DMS53 (cell line): Measurements from ENCODE around the gene TMOD4.
A peak's percentile ranks its signal among the peaks of the same experiment; 100 is the strongest.
"Not testable (repeated sequence)": the region's sequence is repeated elsewhere in the genome, so short reads cannot be mapped to it uniquely, and the experiment has no call there.

Source experiments
- DNase-seq: peaks from one replicate; lab custom pipeline; 2025; lab: John Stamatoyannopoulos, UW

TMOD4 gene

DNA sequence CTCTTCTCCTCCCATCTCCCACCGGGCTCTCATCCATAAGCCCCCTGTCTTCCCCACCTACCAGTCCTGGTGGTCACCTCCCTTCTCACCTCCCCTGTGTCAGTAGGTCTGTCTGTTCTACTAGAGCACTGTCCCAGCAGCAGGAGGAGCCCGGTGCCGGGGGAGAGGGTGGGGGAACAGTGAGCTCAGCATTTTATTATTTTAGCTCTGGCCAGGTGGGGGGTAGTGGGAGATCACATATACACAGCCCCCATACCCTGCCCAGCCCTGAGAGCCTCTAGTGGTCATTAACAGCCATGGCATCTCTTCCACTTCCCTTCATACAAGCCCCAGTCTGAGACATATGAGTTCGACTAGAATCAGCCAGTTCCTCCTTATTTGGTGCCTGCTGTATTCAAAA, at the start of gene TMOD4:
Gene TMOD4 (minus strand): TSS at position 119 of the 400 bp plus-strand sequence. CDS start 1,106 bp downstream, outside the sequence.
- peak; percentile 46 for DNase-seq

DNA sequence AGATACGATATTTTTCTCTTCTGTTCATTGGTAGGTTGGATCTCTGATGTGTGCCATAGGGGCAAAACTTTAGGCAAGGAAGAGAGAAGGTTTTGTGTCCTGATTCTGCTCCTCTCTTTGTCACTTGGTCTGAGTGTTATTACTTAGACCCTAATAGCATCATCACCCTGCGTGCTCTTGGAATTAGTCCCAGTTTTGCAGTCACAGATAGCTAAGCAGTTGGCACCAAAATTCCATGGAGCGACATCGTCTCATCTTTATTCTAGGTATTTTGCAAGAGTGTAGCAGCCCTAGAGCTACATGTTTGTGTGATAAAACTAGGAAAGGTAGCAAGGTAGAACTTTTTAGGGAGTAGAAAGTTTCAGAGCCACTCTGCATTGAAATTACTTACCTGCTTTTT, 46.3 kb upstream of the TMOD4 start:
- DNase-seq, result no peak

DNA sequence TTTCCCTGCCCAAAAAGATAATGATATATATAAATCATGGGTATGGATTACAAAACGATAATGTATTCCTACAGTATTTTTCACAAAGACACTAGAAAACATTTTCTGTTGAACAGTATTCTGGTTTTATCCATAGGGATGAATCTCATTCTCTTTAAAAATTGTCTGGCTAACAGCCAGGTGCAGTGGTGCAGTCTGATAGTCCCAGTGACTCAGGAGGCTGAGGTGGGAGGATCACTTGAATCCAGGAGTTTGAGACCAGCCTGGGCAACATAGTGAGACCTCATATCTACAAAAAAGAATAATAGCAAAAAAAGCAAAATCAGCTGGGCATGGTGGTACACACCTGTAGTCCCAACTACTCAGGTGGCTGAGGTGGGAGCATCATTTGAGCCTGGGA, 45.8 kb upstream of the TMOD4 start:
- DNase-seq, result no peak

DNA sequence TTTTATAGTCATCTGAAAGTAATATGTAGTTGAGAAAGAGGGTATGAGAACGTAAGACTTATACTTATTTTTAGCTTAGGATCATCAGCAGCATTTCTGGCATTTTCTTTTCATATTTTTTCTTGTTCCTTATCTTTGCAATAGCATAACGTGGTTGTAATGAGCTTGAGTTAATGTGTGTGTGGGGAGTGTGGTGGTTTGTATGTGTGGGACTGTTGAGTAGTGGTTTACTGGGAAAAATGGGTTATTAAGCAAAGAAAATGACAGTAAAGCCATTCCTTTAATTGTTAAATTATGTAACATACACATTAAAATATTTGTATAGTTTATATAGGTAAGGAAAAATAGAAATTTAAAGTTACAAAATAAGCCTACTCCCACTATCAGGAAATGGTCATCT, 37.8 kb upstream of the TMOD4 start:
- DNase-seq, result no peak

DNA sequence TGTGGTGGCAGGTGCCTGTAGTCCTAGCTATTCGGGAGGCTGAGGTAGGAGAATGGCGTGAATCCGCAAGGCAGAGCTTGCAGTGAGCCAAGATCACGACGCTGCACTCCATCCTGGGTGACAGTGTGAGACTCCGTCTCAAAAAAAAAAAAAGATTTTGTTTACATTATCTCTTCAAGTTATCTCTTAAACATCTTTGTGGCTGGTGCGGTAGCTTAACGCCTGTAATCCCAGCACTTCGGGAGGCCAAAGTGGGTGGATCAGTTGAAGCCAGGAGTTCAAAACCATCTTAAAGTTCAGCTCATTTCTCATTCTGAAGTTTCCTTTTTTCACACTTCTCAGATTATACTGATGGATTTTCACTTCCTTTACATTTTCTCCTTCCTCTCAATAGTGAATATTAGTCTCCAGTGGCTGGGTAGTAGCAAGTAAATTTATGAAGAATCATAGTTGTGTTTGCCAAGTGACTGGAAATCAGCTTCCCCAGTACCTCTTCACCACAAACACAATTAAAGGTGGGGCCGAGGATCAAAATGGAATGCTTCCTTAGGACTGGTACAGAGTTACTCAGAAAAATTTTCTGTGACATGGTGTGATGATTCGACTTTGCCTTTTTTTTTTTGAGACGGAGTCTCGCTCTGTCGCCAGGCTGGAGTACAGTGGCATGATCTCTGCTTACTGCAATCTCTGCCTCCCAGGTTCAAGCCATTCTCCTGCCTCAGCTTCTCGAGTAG, 36.4 kb upstream of the TMOD4 start:
- no peak for DNase-seq

DNA sequence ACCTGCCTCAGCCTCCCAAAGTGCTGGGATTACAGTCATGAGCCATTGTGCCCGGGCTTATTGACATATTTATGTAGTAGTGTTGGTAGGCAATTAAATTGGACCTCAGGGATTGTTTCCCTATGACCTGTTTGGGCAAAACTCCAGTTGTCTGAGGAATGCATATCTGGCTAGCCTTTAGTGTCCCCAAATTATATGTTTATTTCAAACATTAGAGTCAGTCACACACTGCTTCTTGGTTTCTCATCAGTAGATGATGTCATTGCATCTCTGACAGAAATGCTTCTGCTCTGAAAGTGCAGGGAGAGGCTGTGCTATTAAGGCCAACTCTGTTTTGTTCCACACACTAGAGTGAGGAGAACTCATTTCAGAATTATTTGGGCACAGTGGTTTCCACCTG, 35.0 kb upstream of the TMOD4 start:
- no peak for DNase-seq

DNA sequence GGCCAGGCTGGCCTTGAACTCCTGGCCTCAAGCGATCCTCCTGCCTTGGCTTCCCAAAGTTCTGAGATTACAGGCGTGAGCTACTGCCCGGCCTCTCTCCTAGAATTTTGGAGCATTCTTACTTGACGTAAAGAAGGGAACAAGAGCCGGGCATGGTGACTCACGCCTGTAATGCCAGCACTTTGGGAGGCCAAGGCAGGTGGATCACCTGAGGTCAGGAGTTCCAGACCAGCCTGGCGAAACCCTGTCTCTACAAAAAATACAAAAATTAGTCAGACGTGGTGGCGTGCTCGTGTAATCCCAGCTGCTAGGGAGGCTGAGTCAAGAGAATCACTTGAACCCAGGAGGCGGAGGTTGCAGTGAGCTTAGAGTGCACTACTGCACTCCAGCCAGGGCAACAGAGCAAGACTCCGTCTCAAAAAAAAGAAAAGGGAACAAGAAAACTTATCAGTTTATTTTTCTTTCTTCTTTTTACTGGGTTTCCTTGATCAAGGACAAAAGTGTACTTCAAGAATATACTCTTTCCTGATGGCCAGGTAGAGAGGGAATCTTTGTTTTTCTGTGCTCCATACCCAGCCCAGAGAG, 29.7 kb upstream of the TMOD4 start:
- not testable (repeated sequence) for DNase-seq

DNA sequence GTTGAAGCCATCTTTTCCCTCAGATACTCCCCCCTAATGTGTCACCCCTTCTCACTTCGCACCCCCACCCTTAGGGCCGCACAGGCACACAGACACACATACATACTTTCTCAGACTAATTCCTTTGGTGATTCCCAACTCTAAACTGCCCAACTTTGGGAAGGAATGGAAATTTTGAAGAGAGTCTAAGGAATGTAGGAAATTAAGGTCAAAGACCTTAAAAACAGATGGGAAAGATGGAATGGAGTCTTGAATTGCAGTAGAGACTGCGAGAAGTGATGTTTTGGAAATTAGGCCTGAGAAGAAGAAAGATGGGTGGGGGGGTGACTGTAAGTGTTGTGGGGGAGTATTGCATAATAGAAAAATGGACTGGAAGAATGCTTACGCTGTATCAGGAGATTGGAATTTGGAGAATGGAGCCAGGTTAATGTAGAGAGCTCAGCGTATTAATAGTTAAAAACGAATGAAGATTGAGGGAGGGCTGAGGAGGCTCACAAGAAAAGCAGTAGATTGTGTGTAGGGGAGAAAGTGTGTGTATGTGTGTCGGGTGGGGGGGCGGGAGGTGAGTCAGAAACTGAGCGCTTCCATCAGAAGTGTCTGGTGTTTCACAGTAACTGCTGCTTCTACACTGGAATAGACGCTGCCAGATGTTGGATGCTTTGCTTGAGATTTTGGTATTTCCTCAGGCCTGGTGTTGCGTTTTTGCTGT, 24.2 kb upstream of the TMOD4 start:
- DNase-seq, result no peak

DNA sequence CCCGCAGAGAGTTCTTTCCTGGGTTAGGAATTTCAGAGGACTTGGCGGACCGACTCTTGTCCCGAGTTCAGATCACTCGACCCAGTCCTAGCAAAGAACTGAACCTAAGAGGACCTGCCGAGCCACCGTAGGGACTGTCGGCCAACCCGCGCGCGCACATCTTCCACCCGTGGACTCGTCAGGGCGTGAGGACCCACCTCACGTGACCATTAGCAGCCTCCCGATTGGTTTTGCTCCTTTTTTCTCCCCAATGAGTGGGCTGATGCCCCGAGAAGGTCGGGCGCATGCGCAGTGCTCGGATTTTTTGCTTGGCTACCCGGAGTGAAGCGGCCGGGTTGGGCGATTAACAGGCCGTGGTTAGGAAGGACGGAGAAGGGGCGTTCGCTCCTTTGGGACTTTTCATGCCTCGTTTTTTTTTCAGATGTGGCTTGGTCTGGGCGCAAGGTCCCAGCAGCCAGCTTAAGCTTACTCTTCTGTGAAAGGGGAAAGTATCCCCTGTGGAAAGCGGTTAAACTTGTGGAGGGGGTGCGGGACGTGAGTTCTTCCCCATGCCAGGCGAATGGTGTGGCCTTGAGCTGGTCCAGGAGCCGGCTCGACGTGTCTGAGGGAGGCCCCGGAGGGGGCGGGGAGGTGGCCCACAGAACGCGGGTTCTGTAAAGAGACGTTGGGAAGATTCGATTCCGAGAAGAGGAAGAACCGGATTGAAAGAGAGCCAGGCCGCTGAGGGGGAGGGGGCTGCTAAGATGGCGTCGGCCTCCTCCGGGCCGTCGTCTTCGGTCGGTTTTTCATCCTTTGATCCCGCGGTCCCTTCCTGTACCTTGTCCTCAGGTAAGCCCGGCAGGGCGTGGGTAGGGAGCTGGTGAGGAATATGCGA, 22.7 kb upstream of the TMOD4 start, which contains the start of gene PIP5K1A:
Gene PIP5K1A (plus strand): TSS at position 299 of the 874 bp plus-strand sequence. CDS start 445 bp downstream, at position 744.
- DNase-seq, result peak; percentile 99

DNA sequence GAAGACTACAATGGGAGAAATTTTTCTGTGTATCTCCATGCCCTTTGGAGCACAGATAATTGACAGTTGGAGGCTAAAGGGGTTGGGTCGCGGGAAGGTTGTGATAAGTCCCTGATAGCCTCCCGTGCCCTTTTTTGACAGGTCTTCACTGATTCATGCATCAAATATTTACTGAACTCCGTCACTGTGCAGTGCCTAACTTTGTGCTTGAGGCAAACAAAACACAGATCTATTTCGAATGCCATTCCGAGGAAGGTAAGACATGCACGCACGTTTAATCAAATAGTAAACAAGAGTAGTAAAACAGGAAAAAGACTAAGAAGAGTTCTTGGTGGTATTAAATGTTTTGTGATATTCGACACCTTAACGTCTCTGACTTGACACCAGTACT, 22.1 kb upstream of the TMOD4 start:
- DNase-seq, result peak; percentile 89

DNA sequence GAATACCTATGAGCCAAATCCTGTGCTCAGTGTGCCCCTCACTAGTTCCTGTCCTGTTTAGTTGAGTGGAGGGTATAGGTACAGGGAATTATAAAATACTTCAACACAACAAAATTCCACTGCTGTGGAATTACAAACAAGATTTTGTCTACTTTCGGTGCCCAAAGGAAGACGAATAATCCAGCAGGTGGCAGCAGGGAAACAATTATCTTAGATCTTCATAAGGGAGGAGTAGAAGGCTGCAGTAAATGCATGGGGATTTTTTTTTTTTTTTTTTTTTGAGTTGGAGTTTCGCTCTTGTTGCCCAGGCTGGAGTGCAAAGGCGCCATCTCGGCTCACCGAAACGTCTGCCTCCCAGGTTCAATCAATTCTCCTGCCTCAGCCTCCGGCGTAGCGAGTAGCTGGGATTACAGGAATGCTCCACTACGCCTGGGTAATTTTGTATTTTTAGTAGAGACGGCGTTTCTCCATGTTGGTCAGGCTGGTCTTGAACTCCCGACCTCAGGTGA, 20.6 kb upstream of the TMOD4 start:
- peak; percentile 95 for DNase-seq

DNA sequence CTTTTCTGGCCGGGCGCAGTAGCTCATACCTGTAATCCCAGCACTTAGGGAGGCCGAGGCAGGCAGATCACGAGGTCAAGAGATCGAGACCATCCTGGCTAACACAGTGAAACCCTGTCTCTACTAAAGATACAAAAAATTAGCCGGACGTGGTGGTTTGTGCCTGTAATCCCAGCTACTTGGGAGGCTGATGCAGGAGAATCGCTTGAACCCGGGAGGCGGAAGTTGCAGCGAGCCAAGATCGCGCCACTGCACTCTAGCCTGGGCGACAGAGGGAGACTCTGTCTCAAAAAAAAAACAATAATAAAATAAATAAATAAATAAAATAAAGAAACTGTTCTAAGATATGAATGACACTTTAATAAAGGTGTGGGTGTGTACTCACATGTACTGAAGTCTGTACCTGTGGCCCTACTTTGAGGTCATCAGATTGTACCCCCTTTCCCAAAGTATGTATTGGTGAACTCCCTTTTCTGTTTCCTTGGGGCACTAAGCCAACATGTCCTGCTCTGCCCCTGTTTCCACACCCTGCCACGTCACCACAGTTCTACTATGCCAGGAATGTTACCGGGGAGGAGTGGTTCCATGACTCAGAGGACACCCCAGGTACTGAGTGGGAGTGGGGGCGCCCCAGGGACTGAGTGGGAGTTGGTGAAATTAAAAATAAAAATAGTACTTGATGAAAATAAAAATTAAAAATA, 19.3 kb upstream of the TMOD4 start:
- DNase-seq, result peak; percentile 33

DNA sequence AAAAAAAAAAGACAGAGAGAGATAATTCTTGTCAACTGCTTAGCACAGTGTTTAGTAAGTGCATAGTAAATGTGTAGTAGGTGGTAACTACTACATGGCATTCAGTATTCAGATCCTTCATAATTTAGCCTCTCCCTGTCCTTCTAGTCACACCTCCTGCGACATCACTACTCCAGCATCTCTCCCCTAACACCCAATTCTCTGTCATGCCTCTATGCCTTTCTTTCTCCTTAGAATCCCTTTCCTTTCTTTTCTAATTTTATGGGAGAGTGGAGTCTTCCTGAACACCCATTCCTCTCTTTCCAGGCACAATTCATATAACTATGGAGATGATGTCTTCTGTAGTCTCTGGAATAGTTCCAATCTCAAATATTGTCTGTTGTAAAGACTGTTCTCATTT, 18.1 kb upstream of the TMOD4 start:
- DNase-seq, result peak; percentile 20

DNA sequence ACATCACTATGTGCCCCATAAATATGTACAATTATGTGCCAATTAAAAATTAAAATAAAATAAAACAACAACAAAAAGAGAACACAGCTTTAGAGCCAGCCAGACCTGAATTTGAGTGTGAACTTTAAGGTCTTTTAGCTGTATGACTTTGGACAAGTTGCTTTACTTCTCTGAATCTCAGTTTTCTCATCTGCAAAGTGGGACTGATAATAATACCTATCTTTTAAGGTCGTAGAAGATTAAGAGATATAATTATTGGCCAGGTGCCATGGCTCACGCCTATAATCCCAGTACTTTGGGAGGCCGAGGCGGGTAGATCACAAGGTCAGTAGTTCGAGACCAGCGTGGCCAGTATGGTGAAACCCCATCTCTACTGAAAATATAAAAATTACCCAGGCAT, 17.5 kb upstream of the TMOD4 start:
- no peak for DNase-seq

DNA sequence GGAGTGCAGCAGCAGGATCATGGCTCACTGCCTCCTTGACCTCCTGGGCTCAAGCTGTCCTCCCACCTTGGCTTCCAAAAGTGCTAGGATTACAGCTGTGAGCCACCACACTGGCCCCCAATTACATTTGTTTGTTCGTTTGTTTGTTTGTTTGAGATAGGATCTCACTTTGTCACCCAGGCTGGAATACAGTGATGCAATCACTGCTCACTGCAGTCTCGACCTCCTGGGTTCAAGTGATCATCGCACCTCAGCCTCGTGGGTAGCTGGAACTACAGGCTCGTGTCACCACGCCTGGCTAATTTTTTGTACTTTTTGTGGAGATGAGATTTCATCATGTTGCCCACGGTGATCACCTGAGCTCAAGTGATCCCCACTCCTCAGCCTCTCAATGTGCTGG, 16.3 kb upstream of the TMOD4 start:
- DNase-seq, result no peak

DNA sequence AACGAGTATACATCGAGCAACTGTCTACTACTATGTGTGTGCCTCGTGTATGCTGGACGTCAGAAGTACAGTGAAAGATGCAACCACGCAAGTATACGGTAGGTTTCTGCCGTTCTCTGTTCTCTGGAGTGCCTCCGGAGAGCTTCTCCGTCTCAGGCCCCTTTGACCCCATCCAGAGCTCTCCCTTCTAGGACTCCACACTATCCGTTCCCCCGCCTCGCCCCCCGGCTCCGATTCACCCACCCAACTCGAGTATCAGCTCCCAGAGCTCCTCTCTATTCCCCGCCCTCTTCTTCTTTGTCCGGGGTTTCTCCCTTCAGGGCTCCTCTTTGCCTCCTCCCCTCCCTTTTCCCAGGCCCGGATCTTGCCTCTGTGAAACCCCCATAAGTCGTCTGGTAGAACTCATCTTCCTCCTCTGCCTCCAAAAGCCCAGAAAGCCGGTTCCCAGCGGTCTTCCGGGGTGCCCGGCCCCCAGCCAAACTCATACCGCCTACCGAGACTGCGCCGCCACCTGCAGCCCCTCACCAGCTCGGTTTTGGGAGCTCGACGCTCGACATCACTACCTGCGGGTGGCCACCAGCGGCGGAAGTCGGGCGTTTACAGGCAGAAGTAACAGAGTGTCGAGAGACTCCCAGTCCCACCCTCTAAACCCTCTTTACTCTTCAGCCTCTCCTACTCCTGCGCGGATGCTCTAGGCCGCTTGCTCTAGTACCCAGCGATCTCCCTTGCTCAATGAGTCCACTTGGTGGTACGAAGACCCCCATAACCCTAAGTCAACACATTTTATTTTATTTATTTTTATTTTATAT, 14.1 kb upstream of the TMOD4 start, which contains the start of gene VPS72:
Gene VPS72 (minus strand): TSS at position 561 of the 809 bp plus-strand sequence. CDS start 76 bp downstream, at position 485.
- peak; percentile 96 for DNase-seq

DNA sequence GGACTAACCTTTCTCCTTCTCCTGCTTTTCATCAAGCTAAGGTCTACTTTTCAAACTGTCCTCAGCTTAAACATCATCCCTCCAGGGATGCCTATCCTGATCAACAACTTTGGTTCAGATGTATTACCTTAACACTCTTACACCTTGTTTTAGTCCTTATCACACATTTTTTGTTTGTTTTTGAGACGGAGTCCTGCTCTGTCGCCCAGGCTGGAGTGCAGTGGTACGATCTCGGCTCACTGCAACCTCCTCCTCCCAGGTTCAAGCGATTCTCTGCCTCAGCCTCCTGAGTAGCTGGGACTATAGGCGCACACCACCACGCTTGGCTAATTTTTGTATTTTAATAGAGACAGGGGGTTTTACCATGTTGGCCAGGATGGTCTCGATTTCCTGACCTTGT, 12.9 kb upstream of the TMOD4 start:
- DNase-seq, result not testable (repeated sequence)

DNA sequence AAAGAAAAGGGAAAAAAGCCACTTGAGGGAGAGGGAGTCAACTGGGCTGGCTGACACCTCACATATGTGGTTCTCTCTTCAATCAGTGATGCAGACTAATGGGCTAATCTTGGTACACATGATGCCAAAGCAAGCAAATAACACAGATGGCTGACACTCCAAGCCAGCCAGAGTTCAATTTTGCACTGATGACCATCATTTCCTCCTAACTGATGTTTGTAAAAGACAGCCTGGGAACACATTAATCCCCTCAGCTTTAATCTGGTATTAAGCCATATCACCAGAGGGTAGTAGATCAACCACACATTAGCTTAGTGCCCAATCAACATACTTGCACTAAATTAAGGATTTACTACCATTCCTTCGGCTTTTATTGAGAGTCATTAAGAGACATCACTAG, 11.4 kb upstream of the TMOD4 start:
- DNase-seq, result no peak

DNA sequence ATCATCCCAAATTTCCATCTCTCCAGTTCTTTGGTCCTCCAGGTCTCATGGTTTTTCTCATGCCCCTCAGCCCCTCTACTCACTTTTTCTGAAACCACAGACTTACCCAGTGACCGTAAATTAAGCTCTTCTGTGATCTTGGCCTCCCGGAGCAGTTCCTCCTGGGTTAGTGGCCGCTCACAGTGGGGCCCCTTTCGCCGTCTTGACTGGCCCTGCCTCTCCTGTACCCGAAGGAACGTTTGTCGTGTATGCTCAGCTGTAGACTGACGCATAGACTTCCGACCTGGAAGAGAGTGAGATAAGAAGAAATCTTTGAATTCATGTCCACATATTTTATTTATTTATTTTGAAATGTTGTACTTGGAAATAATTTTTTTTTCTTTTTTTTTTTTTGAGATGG, 8.4 kb upstream of the TMOD4 start:
- DNase-seq, result no peak

DNA sequence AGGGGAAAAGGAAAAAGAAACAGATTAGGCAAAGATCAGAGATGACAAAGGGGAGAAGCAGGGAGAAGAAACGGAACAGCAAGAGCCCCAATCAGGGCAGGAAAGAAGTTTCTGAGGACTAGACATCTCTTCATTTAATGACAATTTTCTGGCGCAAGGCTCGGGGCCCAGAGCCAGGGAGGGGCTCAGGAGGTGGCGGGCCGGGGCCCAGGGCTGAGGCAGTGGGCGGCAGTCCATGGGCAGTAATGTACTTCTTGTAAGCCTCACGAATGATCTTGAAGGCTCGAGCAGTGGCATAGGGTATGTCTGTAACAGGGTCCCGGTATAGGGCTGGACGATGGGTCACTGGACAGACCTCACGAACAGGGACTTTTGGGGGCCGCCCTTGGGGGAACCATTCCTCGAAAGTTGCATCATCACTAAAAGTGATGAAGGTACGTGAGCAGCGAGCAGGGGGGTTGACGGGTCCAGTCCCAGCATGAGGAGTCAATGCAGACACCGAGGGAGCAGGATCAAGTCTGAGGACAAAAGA, 799 bp upstream of the TMOD4 start:
- DNase-seq, result no peak
